GM21717 (cell line): ENCODE data around the gene USP26.
"Not testable (repeated sequence)": the region's sequence is repeated elsewhere in the genome, so short reads cannot be mapped to it uniquely, and the experiment has no call there.

Experiments used
- ATAC-seq: cut with Tn5 transposase; IDR thresholded peaks from one replicate; pipeline ENCODE4 v1.9.1; 2021; ENCODE audit warnings: mild to moderate bottlenecking, moderate library complexity; ENCODE audit not compliant: unreplicated experiment

USP26 gene

GRCh38 chrX:133033010-133033409, 63.9 kb downstream of the USP26 start:
- ATAC-seq, result no peak

DNA sequence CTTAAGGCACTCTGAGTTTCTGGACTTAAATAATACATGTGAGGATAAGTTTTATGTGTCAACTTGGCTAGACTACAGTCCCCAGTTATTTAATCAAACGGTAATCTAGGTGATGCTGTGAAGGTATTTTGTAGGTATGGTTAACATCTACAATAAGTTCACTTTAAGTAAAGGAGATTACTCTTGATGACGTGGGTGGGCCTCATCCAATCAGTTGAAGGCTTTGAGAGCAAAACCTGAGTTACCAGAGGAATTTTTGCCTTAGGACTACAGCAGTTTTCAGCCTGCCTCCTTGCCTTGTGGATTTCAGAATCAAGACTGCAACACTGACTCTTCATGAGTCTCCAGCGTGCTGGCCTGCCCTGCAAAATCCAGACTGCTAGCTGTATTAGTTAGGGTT, 78.7 kb downstream of the USP26 start:
- ATAC-seq, result no peak

GRCh38 chrX:133007458-133007857, 89.5 kb downstream of the USP26 start:
- no peak for ATAC-seq

- no peak for ATAC-seq
These were observed 91.3 kb downstream of the USP26 start for GRCh38 chrX:133005616-133006015.

GRCh38 chrX:133005042-133005441, 91.9 kb downstream of the USP26 start:
- ATAC-seq, result no peak

- no peak for ATAC-seq
These were observed 97.7 kb downstream of the USP26 start for GRCh38 chrX:132999209-132999608.

DNA sequence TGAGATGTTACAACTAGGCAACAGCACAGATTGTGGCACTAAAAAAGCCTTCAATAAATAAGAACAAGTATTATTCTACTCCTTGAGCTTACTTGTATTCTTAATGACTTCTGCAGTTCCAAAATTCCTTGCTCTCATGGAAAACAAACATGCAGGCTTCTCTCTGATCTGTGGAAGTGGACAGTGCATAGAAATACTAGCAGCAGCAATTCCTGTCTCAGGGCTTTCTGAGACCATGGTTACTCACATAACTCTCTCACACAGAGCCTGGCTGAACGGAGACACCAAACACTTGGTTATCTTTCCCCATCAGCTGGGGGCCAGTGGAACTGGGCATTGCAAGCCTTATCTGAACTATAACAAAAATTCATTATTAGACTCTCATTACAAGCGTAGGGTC, 106.1 kb downstream of the USP26 start:
- ATAC-seq, result no peak

DNA sequence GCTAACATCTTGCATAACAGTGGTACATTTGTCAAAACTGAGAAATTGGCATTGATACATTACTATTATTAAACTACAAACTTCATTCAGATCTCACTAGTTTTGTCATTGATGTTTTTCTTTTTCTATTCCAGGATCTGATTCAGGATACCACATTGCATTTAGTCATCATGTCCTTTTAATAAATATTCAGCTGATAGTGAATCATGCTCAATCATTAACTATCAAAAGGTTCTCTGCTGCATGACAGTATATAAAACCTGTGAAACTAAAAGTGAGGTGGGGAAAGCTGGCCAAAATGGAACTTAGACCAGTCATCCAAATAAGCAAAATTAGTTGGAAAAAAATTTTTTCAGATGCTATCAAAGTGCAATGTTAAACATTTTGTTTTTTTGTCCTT, 110.4 kb downstream of the USP26 start:
- no peak for ATAC-seq

GRCh38 chrX:132984058-132984650, 112.8 kb downstream of the USP26 start:
- ATAC-seq, result no peak

DNA sequence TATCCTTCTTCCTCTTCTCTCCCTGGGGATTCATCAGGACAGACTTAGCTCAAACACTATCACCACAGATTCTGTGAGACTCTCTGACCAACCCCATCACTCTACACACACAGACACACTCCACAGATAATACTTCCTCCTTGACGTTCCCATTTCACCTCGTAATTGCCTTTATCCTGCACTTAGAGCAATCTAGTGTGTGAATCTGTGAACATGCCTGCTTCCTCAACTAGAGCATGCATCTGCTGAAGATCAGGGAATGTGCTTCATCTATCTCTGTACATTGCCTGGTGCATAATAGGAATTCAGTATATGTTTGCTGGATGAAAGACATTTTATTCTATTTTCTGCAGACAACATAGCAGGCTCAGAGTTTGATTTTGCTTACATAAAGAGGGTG, 113.4 kb downstream of the USP26 start:
- no peak for ATAC-seq

DNA sequence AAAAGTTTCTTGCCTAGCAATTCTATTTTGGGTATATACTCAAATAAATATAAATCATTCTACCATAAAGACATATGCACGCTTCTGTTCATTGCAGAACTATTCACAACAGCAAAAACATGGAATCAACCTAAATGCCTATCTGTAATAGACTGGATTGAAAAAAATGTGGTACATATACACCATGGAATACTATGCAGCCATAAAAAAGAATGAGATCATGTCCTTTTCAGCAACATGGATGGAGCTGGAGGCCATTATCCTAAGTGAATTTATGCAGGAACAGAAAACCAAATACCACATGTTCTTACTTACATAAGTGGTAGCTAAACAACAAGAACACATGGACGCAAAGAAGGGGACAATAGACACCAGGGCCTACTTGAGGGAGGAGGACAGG, 116.9 kb downstream of the USP26 start:
- ATAC-seq, result not testable (repeated sequence)
